ENCODE data around the gene CDCA8.

- TF ChIP-seq POLR2A (IDR thresholded peaks at IDR 0.05) (no peak), CTCF (IDR thresholded peaks at IDR 0.05) (no peak)
Observed at GRCh38 chr1:37718181-37718900, 26.0 kb downstream of the CDCA8 start.

Measured in uterus (tissue), 2 donors.